Measurements from ENCODE around the gene GLRX5.
A peak's percentile ranks its signal among the peaks of the same experiment; 100 is the strongest.

- TF ChIP-seq CTCF (IDR thresholded peaks at IDR 0.05): peak; percentile 89 to 98 (median 94)
- no peak for TF ChIP-seq POLR2A (IDR thresholded peaks at IDR 0.05)
These were observed 26.2 kb downstream of the GLRX5 start for GRCh38 chr14:95561001-95561412.
